HEK293 (cell line): ENCODE results near the gene TMEM143.

Experiments
- CTCF ChIA-PET: fragments of 350-600 bp; formaldehyde crosslinking; extraction: SDS; loops from one replicate; lab custom pipeline; 2021; ENCODE audit warnings: antibody characterized with exemption; lab: Yijun Ruan, JAX
- POLR2A ChIA-PET: fragments of 300-600 bp; formaldehyde crosslinking; extraction: SDS; loops from one replicate; lab custom pipeline; 2020; ENCODE audit warnings: antibody characterized with exemption, inconsistent platforms; lab: Yijun Ruan, JAX
- H3K27ac ChIP-seq: fragments of 200-500 bp; sonication (Bioruptor generic); 2 replicates; pipeline ENCODE4 v1.5.1; 2014; ENCODE audit warnings: low read depth, low read length, control low read depth, inconsistent platforms; ENCODE audit errors: extremely low read depth
- H3K36me3 ChIP-seq, 2 experiments: fragments of 200-500 bp in 1 of 2; sonication (Bioruptor generic) in 1 of 2; 1 replicate in 1 of 2; 2 replicates in 1 of 2; pipeline ENCODE4 v1.5.1; 2014 to 2017; ENCODE audit warnings: inconsistent platforms in 2 of 2, low read length in 2 of 2; ENCODE audit not compliant: control insufficient read depth in 2 of 2, insufficient read depth in 1 of 2
- H3K4me1 ChIP-seq: fragments of 200-500 bp; sonication (Bioruptor generic); 2 replicates; pipeline ENCODE4 v1.5.1; 2014; ENCODE audit warnings: mild to moderate bottlenecking, low read length, inconsistent platforms; ENCODE audit not compliant: control insufficient read depth, insufficient read depth
- H3K4me3 ChIP-seq: 2 replicates; pipeline ENCODE4 v1.5.1; 2011; ENCODE audit warnings: low read depth, mild to moderate bottlenecking, control low read depth, low read length, moderate library complexity
- H3K9me3 ChIP-seq: fragments of 200-500 bp; sonication (Bioruptor generic); 2 replicates; pipeline ENCODE4 v1.5.1; 2014; ENCODE audit warnings: low read depth, low read length, inconsistent platforms; ENCODE audit not compliant: control insufficient read depth, insufficient read depth
- FEZF1 ChIP-seq: fragments of 450-650 bp; formaldehyde crosslinking; IDR thresholded peaks from 2 replicates; pipeline ENCODE4 v1.5.1; 2016; ENCODE audit warnings: missing biosample characterization, missing genetic modification characterization
- GLI2 ChIP-seq: fragments of 450-650 bp; formaldehyde crosslinking; IDR thresholded peaks from 2 replicates; pipeline ENCODE4; 2017; ENCODE audit warnings: missing biosample characterization, missing genetic modification characterization, low read depth, borderline replicate concordance
- GLI4 ChIP-seq: fragments of 450-650 bp; formaldehyde crosslinking; IDR thresholded peaks from 2 replicates; pipeline ENCODE4 v1.5.1; 2016; ENCODE audit warnings: missing biosample characterization, missing genetic modification characterization
- KLF1 ChIP-seq: fragments of 450-650 bp; formaldehyde crosslinking; IDR thresholded peaks from 2 replicates; pipeline ENCODE4 v1.5.1; 2016; ENCODE audit warnings: missing biosample characterization, missing genetic modification characterization
- KLF7 ChIP-seq: fragments of 450-650 bp; formaldehyde crosslinking; IDR thresholded peaks from 2 replicates; pipeline ENCODE4 v1.5.1; 2016; ENCODE audit warnings: missing biosample characterization, missing genetic modification characterization, borderline replicate concordance
- SCRT1 ChIP-seq: fragments of 450-650 bp; formaldehyde crosslinking; IDR thresholded peaks from 2 replicates; pipeline ENCODE4 v1.5.1; 2016; ENCODE audit warnings: missing biosample characterization, missing genetic modification characterization, borderline replicate concordance
- TCF7L2 ChIP-seq: IDR thresholded peaks from 2 replicates; pipeline ENCODE4 v1.6.1; 2011; ENCODE audit warnings: low read depth, mild to moderate bottlenecking, inconsistent platforms, low read length, moderate library complexity, borderline replicate concordance
- ZBTB7A ChIP-seq: fragments of 450-650 bp; formaldehyde crosslinking; IDR thresholded peaks from 2 replicates; pipeline ENCODE4 v1.5.1; 2016; ENCODE audit warnings: low read depth, missing biosample characterization, missing genetic modification characterization
- ZFP37 ChIP-seq: fragments of 450-650 bp; formaldehyde crosslinking; IDR thresholded peaks from 2 replicates; pipeline ENCODE4 v1.5.1; 2016; ENCODE audit warnings: missing biosample characterization, missing genetic modification characterization
- ZNF121 ChIP-seq: fragments of 450-650 bp; formaldehyde crosslinking; IDR thresholded peaks from 2 replicates; pipeline ENCODE4 v1.5.1; 2016; ENCODE audit warnings: missing biosample characterization, missing genetic modification characterization
- ZNF211 ChIP-seq: fragments of 450-650 bp; formaldehyde crosslinking; IDR thresholded peaks from 2 replicates; pipeline ENCODE4 v1.5.1; 2016; ENCODE audit warnings: low read depth, missing biosample characterization, missing genetic modification characterization
- ZNF221 ChIP-seq: fragments of 450-650 bp; formaldehyde crosslinking; IDR thresholded peaks from 2 replicates; pipeline ENCODE4 v1.5.1; 2017; ENCODE audit warnings: missing biosample characterization, missing genetic modification characterization, borderline replicate concordance
- ZNF23 ChIP-seq: fragments of 450-650 bp; formaldehyde crosslinking; IDR thresholded peaks from 2 replicates; pipeline ENCODE4 v1.5.1; 2016; ENCODE audit warnings: missing biosample characterization, missing genetic modification characterization, borderline replicate concordance
- ZNF362 ChIP-seq: fragments of 450-650 bp; formaldehyde crosslinking; IDR thresholded peaks from 2 replicates; pipeline ENCODE4 v1.5.1; 2016; ENCODE audit warnings: missing biosample characterization, missing genetic modification characterization
- ZNF433 ChIP-seq: fragments of 450-650 bp; formaldehyde crosslinking; IDR thresholded peaks from 2 replicates; pipeline ENCODE4 v1.5.1; 2016; ENCODE audit warnings: missing biosample characterization, missing genetic modification characterization, low read depth
- ZNF510 ChIP-seq: fragments of 450-650 bp; formaldehyde crosslinking; IDR thresholded peaks from 2 replicates; pipeline ENCODE4 v1.5.1; 2018; ENCODE audit warnings: mild to moderate bottlenecking, missing genetic modification characterization, missing biosample characterization; ENCODE audit not compliant: insufficient replicate concordance
- ZNF521 ChIP-seq: fragments of 450-650 bp; formaldehyde crosslinking; IDR thresholded peaks from 2 replicates; pipeline ENCODE4 v1.5.1; 2017; ENCODE audit warnings: missing biosample characterization, mild to moderate bottlenecking, missing genetic modification characterization
- ZNF600 ChIP-seq: fragments of 450-650 bp; formaldehyde crosslinking; IDR thresholded peaks from 2 replicates; pipeline ENCODE4 v1.5.1; 2016; ENCODE audit warnings: missing biosample characterization, missing genetic modification characterization
- ZNF621 ChIP-seq: fragments of 450-650 bp; formaldehyde crosslinking; IDR thresholded peaks from 2 replicates; pipeline ENCODE4 v1.5.1; 2017; ENCODE audit warnings: missing biosample characterization, missing genetic modification characterization
- ZNF658 ChIP-seq: fragments of 450-650 bp; formaldehyde crosslinking; IDR thresholded peaks from 2 replicates; pipeline ENCODE4; 2016; ENCODE audit warnings: missing biosample characterization, missing genetic modification characterization
- ZNF660 ChIP-seq: fragments of 450-650 bp; IDR thresholded peaks from 2 replicates; pipeline ENCODE4 v1.5.1; 2018; ENCODE audit warnings: missing biosample characterization, mild to moderate bottlenecking, missing genetic modification characterization
- ZNF707 ChIP-seq: fragments of 450-650 bp; formaldehyde crosslinking; IDR thresholded peaks from 2 replicates; pipeline ENCODE4 v1.5.1; 2016; ENCODE audit warnings: missing biosample characterization, missing genetic modification characterization
- ZNF747 ChIP-seq: fragments of 450-650 bp; formaldehyde crosslinking; IDR thresholded peaks from 2 replicates; pipeline ENCODE4 v1.5.1; 2016; ENCODE audit warnings: missing biosample characterization, missing genetic modification characterization
- ZSCAN30 ChIP-seq: fragments of 450-650 bp; IDR thresholded peaks from 2 replicates; pipeline ENCODE4 v1.5.1; 2018; ENCODE audit warnings: missing biosample characterization, mild to moderate bottlenecking, missing genetic modification characterization, moderate library complexity
- TF ChIP-seq, protein P1 (sequence below): fragments of 450-650 bp; formaldehyde crosslinking; IDR thresholded peaks from 2 replicates; pipeline ENCODE4 v1.5.1; 2017; ENCODE audit warnings: missing biosample characterization, missing genetic modification characterization
- TF ChIP-seq, protein P2 (sequence below): fragments of 450-650 bp; formaldehyde crosslinking; IDR thresholded peaks from 2 replicates; pipeline ENCODE4 v1.5.1; 2017; ENCODE audit warnings: missing biosample characterization, missing genetic modification characterization
- TF ChIP-seq, protein P3 (sequence below): fragments of 450-650 bp; formaldehyde crosslinking; conservative IDR thresholded peaks from 2 replicates; pipeline ENCODE4 v1.5.1; 2016; ENCODE audit warnings: low read depth, missing biosample characterization, missing genetic modification characterization

Gene TMEM143

GRCh38 chr19:48332662-48333466 is 30.9 kb downstream of the TMEM143 start (continued):
- TF ChIP-seq, protein P1, sequence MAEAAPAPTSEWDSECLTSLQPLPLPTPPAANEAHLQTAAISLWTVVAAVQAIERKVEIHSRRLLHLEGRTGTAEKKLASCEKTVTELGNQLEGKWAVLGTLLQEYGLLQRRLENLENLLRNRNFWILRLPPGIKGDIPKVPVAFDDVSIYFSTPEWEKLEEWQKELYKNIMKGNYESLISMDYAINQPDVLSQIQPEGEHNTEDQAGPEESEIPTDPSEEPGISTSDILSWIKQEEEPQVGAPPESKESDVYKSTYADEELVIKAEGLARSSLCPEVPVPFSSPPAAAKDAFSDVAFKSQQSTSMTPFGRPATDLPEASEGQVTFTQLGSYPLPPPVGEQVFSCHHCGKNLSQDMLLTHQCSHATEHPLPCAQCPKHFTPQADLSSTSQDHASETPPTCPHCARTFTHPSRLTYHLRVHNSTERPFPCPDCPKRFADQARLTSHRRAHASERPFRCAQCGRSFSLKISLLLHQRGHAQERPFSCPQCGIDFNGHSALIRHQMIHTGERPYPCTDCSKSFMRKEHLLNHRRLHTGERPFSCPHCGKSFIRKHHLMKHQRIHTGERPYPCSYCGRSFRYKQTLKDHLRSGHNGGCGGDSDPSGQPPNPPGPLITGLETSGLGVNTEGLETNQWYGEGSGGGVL (tag by site-specific recombination), result peak; percentile 38; the same call in 1 of the 2 replicates
- TF ChIP-seq ZNF510 (tag by site-specific recombination) (no peak), GLI4 (tag by site-specific recombination) (no peak), TCF7L2 (no peak), GLI2 (no peak), ZNF621 (no peak), ZNF362 (no peak), ZNF221 (tag by site-specific recombination) (no peak), ZBTB7A (tag by site-specific recombination) (0 out of 2 replicates have a peak, but pooled peaks have one; percentile 33), ZNF660 (0 out of 2 replicates have a peak, but pooled peaks have one; percentile 60), KLF7 (tag by site-specific recombination) (no peak; the same call in 1 of the 2 replicates), FEZF1 (tag by site-specific recombination) (peak; percentile 98), ZNF521 (tag by site-specific recombination) (no peak), ZNF747 (tag by site-specific recombination) (no peak), ZNF211 (tag by site-specific recombination) (no peak)
- TF ChIP-seq, all 188 proteins: peak for 48

DNA sequence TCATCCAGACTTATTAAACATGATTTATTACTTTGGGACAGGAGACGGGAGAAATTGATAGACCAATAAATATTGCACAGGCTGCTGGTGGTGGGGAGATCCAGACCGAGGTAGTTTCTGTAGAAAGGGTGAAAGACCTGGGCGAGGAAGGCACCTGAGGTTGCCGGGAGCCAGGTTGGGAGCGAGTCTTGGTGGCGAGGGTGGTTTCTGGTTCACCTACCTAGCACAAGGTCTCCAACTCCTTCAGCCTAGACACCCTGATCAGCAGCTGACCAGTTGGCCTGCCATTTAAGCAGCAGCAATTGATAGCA is 31.4 kb downstream of the TMEM143 start:
- H3K9me3 ChIP-seq, result no peaks in the 10 kb centered on the region
- POLR2A ChIA-PET, result interaction anchor here (0.5 to 3.8 kb wide), 13 partner anchors 8 to 375 kb away, joined by 3 to 54 read pairs (median 7); partner anchors contain the start of genes EMP3, KDELR1, SYNGR4 and TMEM143
- H3K27ac ChIP-seq, result peak overlapping the region; percentile 77
- H3K4me1 ChIP-seq, result peaks cover 15% of the 10 kb centered on the region
- CTCF ChIA-PET, result interaction anchor here (0.5 to 5.0 kb wide), 12 partner anchors 9 to 1986 kb away, joined by 3 to 104 read pairs (median 4); partner anchors contain the start of genes EMP3, GRWD1 and KDELR1
- no peak overlapping the region for H3K4me3 ChIP-seq
- no peaks in the 10 kb centered on the region for H3K36me3 ChIP-seq
- TF ChIP-seq, protein P2, sequence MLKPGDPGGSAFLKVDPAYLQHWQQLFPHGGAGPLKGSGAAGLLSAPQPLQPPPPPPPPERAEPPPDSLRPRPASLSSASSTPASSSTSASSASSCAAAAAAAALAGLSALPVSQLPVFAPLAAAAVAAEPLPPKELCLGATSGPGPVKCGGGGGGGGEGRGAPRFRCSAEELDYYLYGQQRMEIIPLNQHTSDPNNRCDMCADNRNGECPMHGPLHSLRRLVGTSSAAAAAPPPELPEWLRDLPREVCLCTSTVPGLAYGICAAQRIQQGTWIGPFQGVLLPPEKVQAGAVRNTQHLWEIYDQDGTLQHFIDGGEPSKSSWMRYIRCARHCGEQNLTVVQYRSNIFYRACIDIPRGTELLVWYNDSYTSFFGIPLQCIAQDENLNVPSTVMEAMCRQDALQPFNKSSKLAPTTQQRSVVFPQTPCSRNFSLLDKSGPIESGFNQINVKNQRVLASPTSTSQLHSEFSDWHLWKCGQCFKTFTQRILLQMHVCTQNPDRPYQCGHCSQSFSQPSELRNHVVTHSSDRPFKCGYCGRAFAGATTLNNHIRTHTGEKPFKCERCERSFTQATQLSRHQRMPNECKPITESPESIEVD (tag by site-specific recombination), result no peak
- TF ChIP-seq ZNF600 (tag by site-specific recombination) (peak; percentile 22; the same call in 1 of the 2 replicates), ZNF121 (no peak), KLF1 (no peak), ZSCAN30 (tag by site-specific recombination) (no peak), ZNF211 (tag by site-specific recombination) (no peak), ZNF433 (no peak), ZFP37 (tag by site-specific recombination) (0 out of 2 replicates have a peak, but pooled peaks have one; percentile 20), ZNF707 (no peak), SCRT1 (tag by site-specific recombination) (no peak), ZNF658 (no peak), ZNF23 (tag by site-specific recombination) (no peak), ZNF221 (tag by site-specific recombination) (no peak)
- TF ChIP-seq, protein P3, sequence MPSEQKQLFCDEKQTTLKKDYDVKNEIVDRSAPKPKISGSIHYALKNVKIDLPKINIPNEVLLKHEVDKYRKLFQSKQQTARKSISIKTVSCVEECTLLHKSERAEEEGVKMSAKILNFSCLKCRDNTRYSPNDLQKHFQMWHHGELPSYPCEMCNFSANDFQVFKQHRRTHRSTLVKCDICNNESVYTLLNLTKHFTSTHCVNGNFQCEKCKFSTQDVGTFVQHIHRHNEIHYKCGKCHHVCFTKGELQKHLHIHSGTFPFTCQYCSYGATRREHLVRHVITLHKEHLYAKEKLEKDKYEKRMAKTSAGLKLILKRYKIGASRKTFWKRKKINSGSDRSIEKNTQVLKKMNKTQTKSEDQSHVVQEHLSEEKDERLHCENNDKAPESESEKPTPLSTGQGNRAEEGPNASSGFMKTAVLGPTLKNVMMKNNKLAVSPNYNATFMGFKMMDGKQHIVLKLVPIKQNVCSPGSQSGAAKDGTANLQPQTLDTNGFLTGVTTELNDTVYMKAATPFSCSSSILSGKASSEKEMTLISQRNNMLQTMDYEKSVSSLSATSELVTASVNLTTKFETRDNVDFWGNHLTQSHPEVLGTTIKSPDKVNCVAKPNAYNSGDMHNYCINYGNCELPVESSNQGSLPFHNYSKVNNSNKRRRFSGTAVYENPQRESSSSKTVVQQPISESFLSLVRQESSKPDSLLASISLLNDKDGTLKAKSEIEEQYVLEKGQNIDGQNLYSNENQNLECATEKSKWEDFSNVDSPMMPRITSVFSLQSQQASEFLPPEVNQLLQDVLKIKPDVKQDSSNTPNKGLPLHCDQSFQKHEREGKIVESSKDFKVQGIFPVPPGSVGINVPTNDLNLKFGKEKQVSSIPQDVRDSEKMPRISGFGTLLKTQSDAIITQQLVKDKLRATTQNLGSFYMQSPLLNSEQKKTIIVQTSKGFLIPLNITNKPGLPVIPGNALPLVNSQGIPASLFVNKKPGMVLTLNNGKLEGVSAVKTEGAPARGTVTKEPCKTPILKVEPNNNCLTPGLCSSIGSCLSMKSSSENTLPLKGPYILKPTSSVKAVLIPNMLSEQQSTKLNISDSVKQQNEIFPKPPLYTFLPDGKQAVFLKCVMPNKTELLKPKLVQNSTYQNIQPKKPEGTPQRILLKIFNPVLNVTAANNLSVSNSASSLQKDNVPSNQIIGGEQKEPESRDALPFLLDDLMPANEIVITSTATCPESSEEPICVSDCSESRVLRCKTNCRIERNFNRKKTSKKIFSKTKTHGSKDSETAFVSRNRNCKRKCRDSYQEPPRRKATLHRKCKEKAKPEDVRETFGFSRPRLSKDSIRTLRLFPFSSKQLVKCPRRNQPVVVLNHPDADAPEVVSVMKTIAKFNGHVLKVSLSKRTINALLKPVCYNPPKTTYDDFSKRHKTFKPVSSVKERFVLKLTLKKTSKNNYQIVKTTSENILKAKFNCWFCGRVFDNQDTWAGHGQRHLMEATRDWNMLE (tag by site-specific recombination), result no peak
